Lower leg skin (tissue), 3 donors: Measurements from ENCODE around the gene TRPM2.

Source experiments
- CTCF ChIP-seq, 3 donors: fragments of 450-650 bp; IDR thresholded peaks; one replicate each; pipeline ENCODE4 v1.5.1; 2016; ENCODE audit warnings: antibody characterized with exemption in 3 of 3, mild to moderate bottlenecking in 3 of 3, moderate library complexity in 2 of 3
- POLR2A ChIP-seq, 2 donors: fragments of 450-650 bp; IDR thresholded peaks; one replicate each; pipeline ENCODE4 v1.6.1; 2016 to 2017; ENCODE audit warnings: antibody characterized with exemption in 2 of 2, mild to moderate bottlenecking in 1 of 2, moderate library complexity in 1 of 2

- TF ChIP-seq CTCF (IDR thresholded peaks at IDR 0.05) (no peak), POLR2A (IDR thresholded peaks at IDR 0.05) (no peak)
Observed at GRCh38 chr21:44399151-44399954, 45.9 kb downstream of the TRPM2 start.
